Activated naive CD4-positive, alpha-beta T cell treated with anti-CD3 and anti-CD28 coated beads, Interleukin-2, amount 50 U/mL, for 16 hours (primary cell): ENCODE results near the gene PDLIM5.

Experiments used
- DNase-seq: peaks from one replicate; pipeline ENCODE4 v3.0.0-alpha.2; 2020

Gene PDLIM5

GRCh38 chr4:94566420-94566819 is 114.7 kb downstream of the PDLIM5 start:
- DNase-seq = no peak

DNA sequence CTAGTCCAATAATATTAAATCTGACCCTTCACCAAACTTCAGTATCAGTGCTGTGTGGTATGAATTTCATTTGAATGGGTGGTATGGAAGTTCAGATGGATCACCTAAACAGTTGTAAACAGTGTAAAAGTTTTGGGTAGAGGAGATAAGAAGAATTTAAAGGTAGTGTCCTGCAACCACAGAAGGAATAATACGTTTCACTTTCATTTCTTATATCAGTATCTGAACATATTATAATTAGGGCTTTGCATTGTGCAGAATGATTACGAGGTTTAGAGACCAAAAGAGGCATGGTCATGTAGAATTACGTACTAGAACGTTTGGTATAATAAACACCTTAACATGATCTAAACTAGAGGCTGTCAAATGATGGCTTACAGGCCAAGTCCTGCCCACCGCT is 116.1 kb downstream of the PDLIM5 start:
- DNase-seq = no peak

DNA sequence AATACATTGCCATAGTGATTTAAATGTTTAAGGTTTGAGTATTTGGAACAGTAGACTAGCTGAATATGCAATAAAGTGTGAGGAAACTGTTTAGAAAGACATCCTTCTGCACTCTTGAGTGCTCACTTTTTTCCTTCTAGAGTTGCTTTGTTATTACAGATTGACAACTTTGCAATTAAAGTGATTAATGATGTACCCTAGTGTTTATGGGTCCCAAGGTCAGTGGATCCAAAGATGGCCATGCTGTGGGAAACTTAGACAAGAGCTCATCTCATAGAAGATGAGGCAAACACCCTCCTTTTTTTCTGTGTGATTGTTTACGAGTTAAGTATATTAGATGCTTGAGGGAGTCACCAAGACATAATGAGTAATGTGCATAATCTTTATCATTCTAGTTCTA is 118.8 kb downstream of the PDLIM5 start:
- no peak for DNase-seq

DNA sequence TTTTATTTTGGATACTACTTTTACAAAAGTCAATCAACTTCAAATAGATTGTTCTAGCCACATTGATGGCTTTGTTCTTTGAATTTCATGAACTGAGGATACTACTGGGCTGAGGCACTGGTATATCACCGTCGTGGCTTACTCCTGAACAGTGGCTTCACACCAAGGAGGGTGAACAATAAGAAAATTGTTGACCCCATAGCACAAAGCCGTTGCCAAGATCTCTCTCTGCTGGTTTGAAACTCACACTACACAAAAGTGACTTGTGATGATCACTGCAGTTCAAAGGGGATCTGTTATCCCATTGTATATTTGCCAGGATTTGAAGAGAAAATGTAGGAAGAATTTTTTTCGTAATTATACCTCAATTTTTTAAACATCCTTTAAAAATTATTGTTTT is 119.6 kb downstream of the PDLIM5 start:
- DNase-seq = no peak

- DNase-seq = no peak
Observed at GRCh38 chr4:94571715-94572114, 120.0 kb downstream of the PDLIM5 start.

DNA sequence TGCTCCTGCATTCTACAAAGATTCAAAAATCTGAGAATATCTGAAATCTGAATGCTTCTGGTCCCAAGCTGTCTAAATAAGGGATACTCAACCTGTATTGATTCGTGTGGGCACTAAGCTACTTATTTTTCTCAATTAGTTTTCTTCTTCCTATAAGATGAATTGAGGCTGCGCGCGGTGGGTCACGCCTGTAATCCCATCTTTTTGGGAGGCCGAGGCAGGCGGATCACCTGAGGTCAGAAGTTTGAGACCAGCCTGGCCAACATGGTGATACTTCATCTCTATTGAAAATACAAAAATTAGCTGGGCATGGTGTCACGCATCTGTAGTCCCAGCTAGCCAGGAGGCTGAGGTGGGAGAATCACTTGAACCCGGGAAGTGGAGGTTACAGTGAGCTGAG is 122.3 kb downstream of the PDLIM5 start:
- DNase-seq = no peak

DNA sequence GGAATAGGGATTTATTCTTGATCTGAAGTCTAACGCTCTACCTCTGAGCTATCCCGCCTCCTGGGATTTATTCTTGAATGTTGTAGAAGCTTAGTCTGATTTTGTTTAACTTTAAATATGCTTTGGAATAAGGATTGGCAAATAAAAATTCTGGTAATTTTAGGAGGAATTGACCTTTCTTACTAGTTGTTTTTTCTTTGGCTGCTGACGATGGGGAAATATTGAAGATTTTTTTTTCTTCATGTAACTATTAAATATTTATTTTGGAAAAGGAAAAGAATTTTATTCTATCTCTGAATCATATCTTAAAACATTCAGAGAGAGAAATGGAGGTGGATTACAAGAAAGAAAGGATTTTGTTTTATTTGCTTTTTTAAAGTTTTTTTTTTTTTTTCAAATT is 122.9 kb downstream of the PDLIM5 start:
- no peak for DNase-seq

DNA sequence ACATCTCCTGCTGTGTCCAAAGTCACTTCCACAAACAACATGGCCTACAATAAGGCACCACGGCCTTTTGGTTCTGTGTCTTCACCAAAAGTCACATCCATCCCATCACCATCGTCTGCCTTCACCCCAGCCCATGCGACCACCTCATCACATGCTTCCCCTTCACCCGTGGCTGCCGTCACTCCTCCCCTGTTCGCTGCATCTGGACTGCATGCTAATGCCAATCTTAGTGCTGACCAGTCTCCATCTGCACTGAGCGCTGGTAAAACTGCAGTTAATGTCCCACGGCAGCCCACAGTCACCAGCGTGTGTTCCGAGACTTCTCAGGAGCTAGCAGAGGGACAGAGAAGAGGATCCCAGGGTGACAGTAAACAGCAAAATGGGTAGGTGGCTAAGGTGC is 123.9 kb downstream of the PDLIM5 start:
- DNase-seq = no peak

- no peak for DNase-seq
Observed at GRCh38 chr4:94576210-94576609, 124.5 kb downstream of the PDLIM5 start.

DNA sequence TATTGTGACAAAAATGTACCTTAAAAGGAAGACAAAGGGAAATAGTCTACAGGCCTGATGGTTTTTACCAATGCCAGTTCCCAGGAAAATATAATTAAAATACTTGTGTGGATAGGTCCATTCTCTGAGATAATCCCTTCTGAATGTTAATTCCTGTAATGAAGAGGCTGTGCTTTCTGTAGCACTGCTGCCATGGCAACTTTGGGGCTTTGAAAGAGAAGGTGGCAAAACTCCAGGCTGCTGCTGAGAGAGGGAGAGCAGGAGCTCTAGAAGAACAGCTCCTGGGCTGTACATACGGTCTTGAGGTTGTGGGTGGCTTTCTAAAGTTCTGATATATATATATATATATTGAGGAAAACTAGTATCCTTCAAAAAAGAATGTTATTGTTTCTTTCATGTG is 125.4 kb downstream of the PDLIM5 start:
- no peak for DNase-seq

DNA sequence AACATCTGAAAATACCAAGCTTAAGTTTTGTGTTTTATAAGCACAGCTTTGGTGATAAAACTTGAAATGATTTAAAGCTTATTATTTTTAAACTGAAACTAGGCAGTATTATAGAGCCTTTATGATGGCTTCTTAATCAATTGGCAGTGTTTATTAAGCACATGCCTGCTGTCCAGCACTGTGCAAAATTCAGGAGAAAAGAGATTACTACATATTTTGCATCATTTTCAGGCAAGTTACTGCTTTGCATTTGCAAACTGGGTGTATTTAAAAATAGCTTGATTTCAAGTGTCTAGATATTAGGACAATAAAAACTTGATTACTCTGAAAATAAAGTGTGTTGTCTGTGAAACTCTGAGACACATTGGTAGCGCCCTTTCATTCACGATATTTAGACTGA is 126.5 kb downstream of the PDLIM5 start:
- DNase-seq = no peak

DNA sequence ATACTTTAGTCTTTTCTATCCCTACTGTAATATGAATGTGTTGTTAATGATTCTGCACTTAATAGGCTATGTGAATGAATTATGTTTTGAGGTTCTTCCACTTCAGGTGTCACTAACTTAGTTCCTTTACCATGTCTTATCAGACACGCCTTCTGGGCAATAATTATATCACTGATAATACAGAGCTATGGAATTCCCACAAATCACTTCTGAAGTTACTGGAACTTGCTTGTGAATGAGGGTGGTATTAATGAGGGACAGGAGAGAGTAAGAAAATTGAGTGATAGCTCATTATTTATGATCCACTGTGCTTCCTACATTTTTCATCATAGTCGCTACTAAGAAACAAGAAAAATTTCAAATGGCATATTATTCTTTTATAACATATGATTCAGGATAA is 130.0 kb downstream of the PDLIM5 start:
- DNase-seq = no peak

GRCh38 chr4:94582517-94582916 is 130.8 kb downstream of the PDLIM5 start:
- no peak for DNase-seq

GRCh38 chr4:94583914-94584641 is 132.3 kb downstream of the PDLIM5 start:
- DNase-seq = no peak

GRCh38 chr4:94588896-94589693 is 137.4 kb downstream of the PDLIM5 start:
- no peak for DNase-seq

DNA sequence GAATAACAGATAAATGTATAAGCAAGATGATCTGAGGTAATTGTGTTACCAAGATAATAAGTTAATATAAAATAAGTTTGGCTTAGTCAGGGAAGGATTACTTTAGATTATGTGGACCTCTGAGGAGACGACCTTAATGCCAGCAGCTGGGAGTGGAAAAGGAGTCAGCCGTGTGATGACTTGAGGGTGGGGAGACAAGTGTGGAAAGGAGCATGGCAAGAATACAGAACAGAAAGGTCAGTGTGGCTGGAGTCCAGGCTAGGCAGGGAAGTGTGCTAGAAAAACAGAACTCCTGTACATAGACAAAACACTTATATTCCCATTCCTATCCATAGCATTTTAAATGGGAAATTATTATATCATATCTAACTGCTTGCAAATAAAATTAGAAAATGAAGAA is 138.8 kb downstream of the PDLIM5 start:
- DNase-seq = no peak

DNA sequence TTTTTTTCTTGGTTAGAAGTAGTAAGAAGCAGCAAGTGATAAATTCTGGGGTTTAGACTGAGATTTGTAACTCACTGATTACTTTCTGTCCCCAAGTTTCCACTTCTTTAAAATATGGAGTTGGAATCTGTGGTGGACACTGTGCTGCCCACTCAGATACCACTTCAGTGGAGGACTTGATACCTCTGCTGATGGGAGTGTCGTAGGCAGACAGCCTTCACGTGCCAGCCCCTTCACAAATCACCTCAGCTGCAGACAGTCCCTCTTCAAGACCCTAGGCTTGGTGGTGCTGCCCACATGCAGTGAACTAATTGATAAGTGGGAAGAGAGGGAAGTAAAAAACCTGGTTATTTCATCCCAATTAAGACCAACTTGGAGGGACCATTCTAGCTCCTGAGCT is 139.5 kb downstream of the PDLIM5 start:
- no peak for DNase-seq

DNA sequence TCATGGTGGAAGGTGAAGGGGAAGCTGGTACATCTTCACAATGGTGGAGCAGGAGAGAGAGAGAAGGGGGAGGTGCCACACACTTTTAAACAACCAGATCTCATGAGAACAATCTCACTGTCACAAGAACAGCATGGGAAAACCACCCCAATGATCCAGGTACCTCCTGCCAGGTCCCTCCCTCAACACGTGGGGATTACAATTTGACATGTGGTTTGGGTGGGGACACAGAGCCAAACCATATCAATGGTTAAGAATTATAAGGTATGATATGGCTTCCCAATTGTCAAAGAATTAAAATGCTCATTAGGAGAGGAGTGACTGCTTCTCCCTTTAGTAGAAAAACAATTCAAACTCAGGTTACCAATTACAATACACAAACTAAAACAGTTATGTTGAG is 143.3 kb downstream of the PDLIM5 start:
- DNase-seq = no peak

- DNase-seq = no peak
Observed at GRCh38 chr4:94595880-94596483, 144.2 kb downstream of the PDLIM5 start.

GRCh38 chr4:94598758-94599157 is 147.0 kb downstream of the PDLIM5 start:
- no peak for DNase-seq

DNA sequence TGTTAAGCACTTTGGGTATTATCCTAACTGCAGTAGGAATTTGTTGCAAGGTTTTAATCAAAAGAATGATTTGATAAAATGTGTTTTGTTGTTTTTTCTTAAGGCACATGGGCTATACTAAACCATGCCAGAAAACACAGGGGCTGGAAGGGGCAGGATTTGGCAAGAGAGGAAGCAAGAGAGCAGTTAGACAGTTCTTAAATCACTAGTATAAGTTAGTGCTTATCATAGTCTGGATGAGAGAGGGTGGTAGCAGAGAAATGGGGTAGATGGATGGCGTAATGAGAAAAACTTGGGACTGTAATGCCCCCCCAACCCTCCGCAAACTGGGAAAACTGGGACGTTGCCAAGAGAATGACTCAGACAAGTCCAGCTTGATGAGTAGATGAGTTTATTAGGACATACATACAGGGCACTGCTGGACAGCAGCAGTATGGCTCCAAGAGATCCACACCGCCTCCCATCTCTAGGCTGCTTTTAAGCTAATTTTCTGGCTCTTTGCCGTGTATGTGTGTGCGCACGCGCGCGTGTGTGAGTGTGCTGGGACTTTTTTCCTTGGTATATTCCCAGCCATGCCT is 151.5 kb downstream of the PDLIM5 start:
- DNase-seq = no peak

DNA sequence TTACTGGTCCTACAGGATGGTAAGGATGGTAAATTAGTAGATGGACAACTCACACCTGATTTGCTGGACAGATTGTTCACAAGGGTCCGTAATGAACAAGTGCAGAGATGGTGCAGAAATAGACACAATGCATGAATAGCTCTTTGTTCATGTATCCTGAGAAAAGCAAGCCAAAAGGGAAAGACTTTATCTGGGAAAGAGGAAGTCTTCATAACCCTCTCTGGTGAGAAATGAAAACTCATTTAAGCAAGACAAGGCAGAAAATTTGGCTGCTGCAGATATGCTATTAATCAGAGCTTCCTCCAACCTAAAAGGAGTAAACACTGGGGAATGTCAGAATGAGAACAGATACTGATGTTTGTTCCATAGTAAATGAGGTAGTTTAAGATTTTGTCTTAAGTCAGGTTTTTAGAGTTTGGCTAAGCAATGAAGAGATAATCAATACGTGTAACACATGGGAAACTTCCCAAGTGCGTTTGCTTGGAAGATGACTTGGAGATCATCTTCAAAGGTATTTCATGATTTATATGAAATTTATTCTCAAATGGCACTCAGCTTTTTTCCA is 153.6 kb downstream of the PDLIM5 start:
- no peak for DNase-seq

DNA sequence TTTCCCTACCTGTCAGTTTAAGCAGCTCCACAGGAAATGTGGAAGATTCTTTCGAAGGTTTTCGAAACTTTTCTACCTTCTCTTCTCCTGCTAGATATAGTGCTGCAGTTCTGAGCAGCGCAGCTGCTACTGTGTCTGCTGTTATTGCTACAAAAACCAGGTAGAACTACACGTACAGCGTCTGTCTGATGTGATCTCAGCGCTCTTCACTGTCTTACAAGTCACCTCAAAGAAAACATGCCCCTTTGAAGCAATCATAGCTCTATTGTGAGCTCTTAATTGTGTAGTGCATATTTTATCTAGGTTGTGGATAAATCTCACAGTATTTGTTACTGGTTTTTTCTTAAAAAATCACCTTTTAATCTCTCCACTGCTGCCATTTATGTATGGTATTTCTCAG is 158.4 kb downstream of the PDLIM5 start:
- DNase-seq = no peak

DNA sequence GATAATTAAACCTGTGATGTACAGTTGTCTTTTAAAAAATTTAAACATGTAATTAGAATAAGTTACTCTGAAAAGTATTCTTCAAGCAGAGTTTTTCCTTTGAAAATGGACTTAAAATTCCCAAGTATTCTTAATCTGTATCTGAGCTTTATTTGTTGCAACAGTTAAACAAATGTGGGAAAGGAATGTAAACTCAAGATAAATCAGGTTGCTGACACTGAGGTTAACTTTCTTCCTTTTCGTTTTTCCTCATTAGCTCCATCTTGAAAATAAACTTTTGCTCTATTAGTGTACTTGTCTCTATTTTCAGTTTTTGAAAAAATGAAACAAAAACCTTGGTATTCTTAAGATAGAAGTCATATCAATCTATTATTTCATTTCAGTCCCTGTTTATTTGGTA is 161.5 kb downstream of the PDLIM5 start:
- no peak for DNase-seq
